Prostate gland (tissue), 2 donors: ENCODE measurements around the gene PTH2R. TPM values are rescaled to one million over a fixed set of nuclear protein-coding genes. Genes with fewer than 3 reads are reported as not detected.
"Not testable (repeated sequence)": the region's sequence is repeated elsewhere in the genome, so short reads cannot be mapped to it uniquely, and the experiment has no call there.

Source experiments
- DNase-seq: peaks from one replicate; pipeline ENCODE4 v3.0.0-alpha.2; 2019; ENCODE audit warnings: low spot score
- H3K27ac ChIP-seq, 2 donors: fragments of 200-600 bp; sonication (generic); 2 replicates each; pipeline ENCODE4 v1.5.1; 2017 to 2019
- H3K27me3 ChIP-seq: fragments of 200-600 bp; sonication (generic); replicated peaks from 2 replicates; pipeline ENCODE4 v1.5.1; 2019; ENCODE audit not compliant: insufficient read depth
- H3K36me3 ChIP-seq, 2 donors: fragments of 200-600 bp; sonication (generic); 1 replicate in 1 of 2; 2 replicates in 1 of 2; pipeline versions ENCODE4 v1.5.1 to v1.8.1; 2017 to 2019
- H3K4me1 ChIP-seq: fragments of 200-600 bp; sonication (generic); replicated peaks from 2 replicates; pipeline ENCODE4 v1.5.1; 2019
- H3K4me3 ChIP-seq, 2 donors: fragments of 200-600 bp; sonication (generic); 2 replicates each; pipeline ENCODE4 v1.5.1; 2017 to 2019
- H3K9me3 ChIP-seq: fragments of 200-600 bp; sonication (generic); 2 replicates; pipeline ENCODE4 v1.5.1; 2017
- POLR2A ChIP-seq: fragments of 450-650 bp; IDR thresholded peaks from one replicate; pipeline ENCODE4 v1.6.1; 2016; ENCODE audit warnings: antibody characterized with exemption, mild to moderate bottlenecking
- POLR2AphosphoS5 ChIP-seq: sonication (generic); formaldehyde crosslinking; IDR thresholded peaks from one replicate; pipeline ENCODE4 v1.6.1; 2017; ENCODE audit warnings: antibody characterized with exemption
- WGBS: methylation state at CpG from one replicate; pipeline ENCODE4 v1.1.5; 2018; 5-methylcytosine and 5-hydroxymethylcytosine counted together
- intact Hi-C: fragments of 100-400 bp; cut with DNase I; formaldehyde crosslinking; loops from one replicate; pipeline ENCODE4 v1.14.2; 2022
- total RNA-seq, 2 donors: library from RNA; depleted of rRNA; stranded (reverse); fragments of >200 nt; gene quantifications; one replicate each; pipeline ENCODE4 v1.1.0, GENCODE V29; 2016
- TF ChIP-seq, protein P1 (sequence below), 4 experiments: fragments of 200-600 bp in 2 of 4; fragments of 450-650 bp in 2 of 4; sonication (generic) in 2 of 4; IDR thresholded peaks; 1 replicate in 3 of 4; 2 replicates in 1 of 4; pipeline ENCODE4 v1.5.1; 2016 to 2019; ENCODE audit warnings: antibody characterized with exemption in 4 of 4, mild to moderate bottlenecking in 2 of 4, moderate library complexity in 2 of 4

PTH2R gene
- total RNA-seq, 2 donors from 2014 or later, result 0.09 to 0.34 TPM

DNA sequence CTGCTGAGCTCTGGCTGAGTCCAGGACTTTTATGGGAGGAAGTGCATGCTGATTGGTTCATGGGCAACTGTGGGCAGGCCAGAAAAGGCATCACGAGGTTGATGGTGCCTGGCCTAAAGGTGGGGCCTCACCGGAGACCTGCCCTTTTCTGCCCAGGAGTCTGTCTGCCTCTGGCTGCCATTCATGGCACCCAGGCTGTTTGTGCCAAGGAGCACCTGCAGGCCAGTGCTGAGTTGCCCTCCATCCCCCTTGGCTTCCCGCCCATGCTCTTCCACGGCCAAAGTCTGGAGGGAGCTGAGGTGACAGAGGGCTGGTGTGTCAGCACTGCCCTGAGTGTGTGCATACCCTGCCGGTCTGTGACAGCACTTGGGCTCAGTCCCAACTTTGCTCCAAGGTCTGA, 123.2 kb downstream of the PTH2R start:
- Histone ChIP-seq H3K4me1 (no peaks in the 10 kb centered on the region), H3K36me3 (no peaks in the 10 kb centered on the region), H3K27ac (no peak overlapping the region), H3K9me3 (no peaks in the 10 kb centered on the region), H3K27me3 (no peaks in the 10 kb centered on the region), H3K4me3 (no peak overlapping the region)
- no peak for DNase-seq
- intact Hi-C loops, result no loop called here
- WGBS, result 59% methylated on average over 5 of the region's 5 CpGs
- TF ChIP-seq POLR2A (no peak), POLR2AphosphoS5 (no peak)
- TF ChIP-seq, protein P1, sequence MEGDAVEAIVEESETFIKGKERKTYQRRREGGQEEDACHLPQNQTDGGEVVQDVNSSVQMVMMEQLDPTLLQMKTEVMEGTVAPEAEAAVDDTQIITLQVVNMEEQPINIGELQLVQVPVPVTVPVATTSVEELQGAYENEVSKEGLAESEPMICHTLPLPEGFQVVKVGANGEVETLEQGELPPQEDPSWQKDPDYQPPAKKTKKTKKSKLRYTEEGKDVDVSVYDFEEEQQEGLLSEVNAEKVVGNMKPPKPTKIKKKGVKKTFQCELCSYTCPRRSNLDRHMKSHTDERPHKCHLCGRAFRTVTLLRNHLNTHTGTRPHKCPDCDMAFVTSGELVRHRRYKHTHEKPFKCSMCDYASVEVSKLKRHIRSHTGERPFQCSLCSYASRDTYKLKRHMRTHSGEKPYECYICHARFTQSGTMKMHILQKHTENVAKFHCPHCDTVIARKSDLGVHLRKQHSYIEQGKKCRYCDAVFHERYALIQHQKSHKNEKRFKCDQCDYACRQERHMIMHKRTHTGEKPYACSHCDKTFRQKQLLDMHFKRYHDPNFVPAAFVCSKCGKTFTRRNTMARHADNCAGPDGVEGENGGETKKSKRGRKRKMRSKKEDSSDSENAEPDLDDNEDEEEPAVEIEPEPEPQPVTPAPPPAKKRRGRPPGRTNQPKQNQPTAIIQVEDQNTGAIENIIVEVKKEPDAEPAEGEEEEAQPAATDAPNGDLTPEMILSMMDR (IDR thresholded peaks at IDR 0.05), result no peak

DNA sequence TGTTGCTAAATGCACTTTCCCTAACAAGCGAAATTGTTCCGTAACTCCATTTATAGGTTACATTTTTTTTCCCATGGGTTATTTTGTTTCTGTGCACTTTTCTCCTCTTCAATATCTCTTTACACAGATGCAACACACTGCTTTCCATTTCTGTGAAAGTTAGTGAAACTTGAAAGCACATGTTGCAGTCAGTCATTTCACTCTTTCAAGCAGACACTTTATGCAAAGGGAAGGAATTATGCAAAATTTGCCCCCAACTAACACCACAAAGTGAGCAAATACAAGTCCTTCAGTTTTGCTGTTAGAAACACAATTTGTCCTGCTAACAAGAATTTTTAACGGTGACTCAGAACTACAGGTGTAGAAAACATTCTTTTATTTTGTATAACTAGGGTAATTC, 124.8 kb downstream of the PTH2R start:
- Histone ChIP-seq H3K36me3 (no peaks in the 10 kb centered on the region), H3K9me3 (no peaks in the 10 kb centered on the region), H3K4me1 (no peaks in the 10 kb centered on the region), H3K4me3 (no peak overlapping the region), H3K27me3 (no peaks in the 10 kb centered on the region), H3K27ac (no peak overlapping the region)
- intact Hi-C loops, result no loop called here
- TF ChIP-seq, protein P1 (IDR thresholded peaks at IDR 0.05), result no peak
- TF ChIP-seq POLR2AphosphoS5, result no peak
- no peak for TF ChIP-seq POLR2A
- 94% methylated on average over 3 of the region's 3 CpGs for WGBS
- DNase-seq, result no peak

DNA sequence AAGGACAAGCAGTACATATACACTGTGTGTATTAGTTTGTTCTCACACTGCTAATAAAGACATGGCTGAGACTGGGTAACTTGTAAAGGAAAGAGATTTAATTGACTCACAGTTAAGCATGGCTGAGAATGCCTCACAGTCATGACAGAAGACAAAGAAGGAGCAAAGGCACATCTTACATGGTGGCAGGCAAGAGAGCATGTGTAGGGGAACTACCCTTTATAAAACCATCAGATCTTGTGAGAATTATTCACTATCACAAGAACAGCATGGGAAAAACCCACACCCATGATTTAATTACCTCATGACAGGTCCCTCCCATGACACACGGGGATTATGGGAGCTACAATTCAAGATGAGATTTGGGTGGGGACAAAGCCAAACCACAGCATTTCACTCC, 129.0 kb downstream of the PTH2R start:
- not testable (repeated sequence) for DNase-seq, H3K36me3 ChIP-seq
- WGBS, result 95% methylated on average over 1 of the region's 1 CpG

DNA sequence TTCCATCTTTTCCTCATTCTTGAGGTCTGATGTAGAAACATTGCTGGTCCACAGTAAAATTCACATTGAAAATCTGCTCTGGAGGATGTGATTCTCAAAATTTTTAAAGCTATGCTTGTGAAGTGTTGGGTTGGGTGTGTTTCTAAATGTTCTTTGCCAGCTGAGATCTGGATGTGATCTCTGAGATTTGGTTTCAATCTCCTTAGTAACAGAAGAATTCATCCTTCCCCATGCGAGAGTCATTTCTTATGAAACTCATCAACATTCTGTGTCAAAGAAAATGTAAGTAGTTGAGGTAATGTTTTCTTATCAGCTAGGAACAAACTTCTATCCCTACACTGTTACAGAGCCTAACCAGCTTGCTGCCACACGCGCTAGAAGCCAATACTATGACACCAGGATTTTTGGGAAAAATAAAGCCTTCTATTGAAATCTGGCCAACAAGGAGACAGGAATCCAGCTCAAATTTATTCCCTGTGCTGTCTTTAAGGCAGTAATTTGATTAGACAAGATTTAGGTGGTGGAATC, 134.9 kb downstream of the PTH2R start:
- no peak for DNase-seq
- Histone ChIP-seq H3K27me3 (no peaks in the 10 kb centered on the region), H3K4me1 (no peaks in the 10 kb centered on the region), H3K9me3 (no peaks in the 10 kb centered on the region), H3K36me3 (no peaks in the 10 kb centered on the region), H3K4me3 (no peak overlapping the region), H3K27ac (no peak overlapping the region)
- WGBS, result 82% methylated on average over 3 of the region's 3 CpGs
- intact Hi-C loops, result no loop called here
- TF ChIP-seq POLR2A (no peak), POLR2AphosphoS5 (no peak)
- TF ChIP-seq, protein P1 (IDR thresholded peaks at IDR 0.05), result no peak

More for the DNA sequence above, 129.0 kb downstream of the PTH2R start:
- H3K27ac ChIP-seq, H3K27me3 ChIP-seq, H3K9me3 ChIP-seq, H3K4me1 ChIP-seq, H3K4me3 ChIP-seq, intact Hi-C loops: not testable (repeated sequence)

DNA sequence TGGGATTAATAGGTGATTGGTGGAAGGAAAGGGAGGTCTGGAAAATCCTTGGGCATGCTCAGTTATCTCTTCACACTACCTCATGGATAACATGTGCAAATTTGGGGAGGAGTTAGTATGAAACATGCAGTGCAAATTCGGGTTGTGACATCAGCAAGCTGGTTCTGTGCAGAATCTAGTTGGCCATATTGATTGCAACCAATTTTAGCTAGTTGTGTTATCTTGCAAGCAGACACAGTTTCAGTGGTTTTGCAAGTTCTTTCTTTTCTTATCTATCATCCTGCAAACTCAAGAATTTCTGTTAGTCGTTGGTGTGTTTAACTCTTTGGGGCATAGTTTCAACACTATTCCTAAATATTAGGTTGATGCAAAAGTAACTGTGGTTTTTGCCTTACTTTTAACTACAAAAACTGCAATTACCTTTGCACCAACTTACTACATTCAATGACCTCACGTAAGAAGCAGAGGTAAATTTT, 135.4 kb downstream of the PTH2R start:
- TF ChIP-seq, protein P1 (IDR thresholded peaks at IDR 0.05), result no peak
- TF ChIP-seq POLR2AphosphoS5 (no peak), POLR2A (no peak)
- no peak for DNase-seq
- Histone ChIP-seq H3K27me3 (no peaks in the 10 kb centered on the region), H3K27ac (no peak overlapping the region), H3K9me3 (no peaks in the 10 kb centered on the region), H3K36me3 (no peaks in the 10 kb centered on the region), H3K4me3 (no peak overlapping the region), H3K4me1 (no peaks in the 10 kb centered on the region)
- 63% methylated on average over 3 of the region's 3 CpGs for WGBS
- intact Hi-C loops, result no loop called here
